Right lung (tissue), 5 donors: Measurements from ENCODE around the gene REX1BD. TPM values are rescaled to one million over a fixed set of nuclear protein-coding genes. Genes with fewer than 3 reads are reported as not detected.

Experiments
- DNase-seq, 2 donors: peaks; one replicate each; pipeline ENCODE4 v3.0.0-alpha.2; 2013
- polyA plus RNA-seq, 5 donors: library from polyadenylated mRNA; unstranded; fragments of 120-200 nt; gene quantifications; one replicate each; pipeline versions ENCODE4 v1.2.1 to v1.2.3, GENCODE V29; 2013; ENCODE audit warnings: inconsistent platforms in 1 of 5, low replicate concordance in 1 of 5; ENCODE audit not compliant: insufficient read length in 5 of 5, insufficient read depth in 1 of 5

The REX1BD gene
- polyA plus RNA-seq, 5 donors = 20.5 to 52.2 (median 24.2) TPM

DNA sequence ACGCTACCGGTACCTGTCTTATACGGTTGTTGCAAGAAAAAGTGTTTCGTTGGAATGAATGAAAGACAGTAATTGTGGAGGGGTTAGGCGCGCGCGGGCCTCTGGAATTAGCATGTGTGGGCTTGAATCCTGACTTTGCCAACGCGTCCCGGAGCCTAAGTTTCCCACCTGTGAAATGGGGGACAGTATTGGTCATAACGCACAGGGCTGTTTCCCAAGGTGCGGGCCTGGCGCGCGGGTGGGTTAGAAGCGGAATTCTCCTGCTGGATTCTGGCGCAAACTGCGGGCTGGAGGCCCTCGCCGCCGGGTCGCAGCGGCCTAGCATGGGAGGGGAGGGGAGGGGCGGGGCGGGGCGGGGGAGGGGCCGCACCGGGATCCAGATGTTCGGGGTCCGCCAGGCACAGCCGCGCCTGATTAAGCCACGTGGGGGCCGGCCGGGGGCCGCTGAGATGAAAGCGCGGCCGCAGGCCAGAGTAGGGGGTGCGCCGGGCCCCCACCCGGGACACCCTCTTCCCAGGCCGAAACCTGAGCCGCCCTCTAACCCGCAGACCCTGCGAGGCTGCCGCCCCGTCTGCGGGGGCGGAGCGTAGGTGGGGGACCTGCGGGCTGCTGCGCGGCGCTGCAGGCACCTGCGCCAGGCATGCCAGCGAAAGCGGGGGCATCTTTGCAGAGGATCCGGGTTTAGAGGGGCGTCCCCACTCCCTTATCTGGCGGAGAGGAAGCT, 22.9 kb downstream of the REX1BD start:
- no peak for DNase-seq

GRCh38 chr19:18612051-18612771, 23.6 kb downstream of the REX1BD start:
- no peak for DNase-seq

DNA sequence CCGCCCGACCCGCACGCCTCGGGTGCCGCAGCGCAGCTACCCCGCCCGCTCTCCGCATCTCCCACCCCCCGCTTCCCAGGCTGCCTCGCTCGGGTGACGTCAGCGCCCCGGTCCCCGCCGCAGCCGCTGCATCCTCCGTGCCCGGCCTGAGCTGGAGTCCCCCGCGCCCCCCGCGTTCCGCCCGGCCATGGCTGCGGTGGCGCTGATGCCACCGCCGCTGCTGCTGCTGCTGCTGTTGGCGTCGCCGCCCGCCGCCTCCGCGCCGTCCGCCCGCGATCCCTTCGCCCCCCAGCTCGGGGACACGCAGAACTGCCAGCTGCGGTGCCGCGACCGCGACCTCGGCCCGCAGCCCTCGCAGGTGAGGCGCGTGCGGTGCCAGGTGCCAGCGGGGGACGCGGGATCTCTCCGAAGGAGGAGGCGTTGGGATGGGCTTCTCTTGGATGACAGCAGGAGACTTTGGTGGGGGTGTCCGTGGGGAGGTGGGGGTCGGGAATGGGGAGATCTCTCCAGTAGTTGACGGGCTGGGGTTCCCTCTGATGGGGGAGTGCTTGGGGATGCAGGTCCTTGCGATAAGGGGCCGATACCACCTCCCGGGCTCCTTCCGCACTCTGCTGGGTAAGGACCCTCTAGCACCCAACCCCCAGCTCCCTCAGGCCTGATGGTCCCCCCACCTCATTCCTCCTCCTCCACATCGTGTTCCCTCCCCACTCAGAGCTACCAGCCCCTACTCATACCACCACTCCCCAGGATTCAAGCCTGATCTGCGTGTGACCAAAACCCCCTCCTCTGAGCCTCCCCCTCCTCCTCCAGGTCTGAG, 24.4 kb downstream of the REX1BD start, which contains the start of gene TMEM59L:
Gene TMEM59L, plus strand, starts transcription at position 99 of the 817 bp plus-strand sequence. Its CDS starts 89 bp downstream, at position 188.
- DNase-seq = no peak

GRCh38 chr19:18613589-18614234, 25.1 kb downstream of the REX1BD start:
- no peak for DNase-seq

DNA sequence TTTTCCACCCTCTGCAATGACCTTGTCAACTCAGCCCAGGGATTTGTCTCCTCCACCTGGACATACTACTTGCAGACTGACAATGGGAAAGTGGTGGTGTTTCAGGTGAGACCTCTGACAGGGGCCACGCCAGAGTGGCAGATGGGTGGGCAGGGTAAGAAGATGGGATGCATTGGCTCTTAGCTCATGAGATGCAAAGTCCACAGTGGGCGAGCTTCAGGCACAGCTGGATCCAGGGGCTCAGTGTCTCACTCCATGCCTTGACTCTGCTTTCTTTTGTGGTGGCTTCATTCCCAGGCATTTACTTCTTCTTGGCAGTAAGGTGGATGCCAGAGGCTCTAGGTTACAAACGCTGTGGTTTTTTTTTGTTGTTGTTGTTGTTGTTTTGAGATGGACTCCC, 27.4 kb downstream of the REX1BD start:
- DNase-seq = no peak

GRCh38 chr19:18617562-18617961, 29.0 kb downstream of the REX1BD start:
- no peak for DNase-seq

DNA sequence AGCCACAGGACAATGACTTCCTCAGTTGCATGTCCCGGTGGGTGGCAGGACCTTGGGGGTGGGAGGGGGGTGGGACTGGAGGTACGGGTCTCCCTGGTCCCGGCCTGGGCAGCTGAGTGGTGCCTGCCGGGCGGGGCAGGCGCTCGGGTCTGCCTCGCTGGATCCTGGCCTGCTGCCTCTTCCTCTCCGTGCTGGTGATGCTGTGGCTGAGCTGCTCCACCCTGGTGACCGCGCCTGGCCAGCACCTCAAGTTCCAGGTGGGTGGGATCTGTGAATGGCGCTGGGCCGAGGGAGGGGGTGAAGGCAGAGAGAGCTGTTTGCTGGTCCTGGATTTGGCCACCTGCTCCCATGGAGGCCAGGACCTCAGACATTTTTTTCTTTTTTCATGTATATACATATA, 29.6 kb downstream of the REX1BD start:
- DNase-seq = no peak

- no peak for DNase-seq
Measured at GRCh38 chr19:18620311-18620710, 31.7 kb downstream of the REX1BD start.

- no peak for DNase-seq
Measured at GRCh38 chr19:18620902-18621301, 32.3 kb downstream of the REX1BD start.

DNA sequence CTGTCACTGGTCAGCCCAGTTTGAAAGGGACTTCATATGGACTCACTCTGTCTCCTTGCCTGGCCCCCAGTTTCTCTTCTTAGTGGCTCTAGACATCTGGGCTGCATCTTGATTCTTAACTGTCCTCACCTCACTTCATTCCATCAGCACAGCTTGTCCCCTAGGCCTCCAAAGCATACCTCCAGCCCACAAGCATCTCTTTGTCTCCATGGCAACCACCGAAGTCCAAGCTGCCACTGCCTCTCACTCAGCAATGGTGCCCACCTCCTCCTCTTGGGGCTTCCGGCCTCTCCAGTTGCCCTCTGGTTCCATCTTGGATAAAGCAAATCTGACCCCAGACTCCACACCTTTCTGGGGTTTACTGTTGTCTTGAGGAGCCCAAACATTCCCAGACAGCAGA, 38.3 kb downstream of the REX1BD start:
- DNase-seq = no peak

DNA sequence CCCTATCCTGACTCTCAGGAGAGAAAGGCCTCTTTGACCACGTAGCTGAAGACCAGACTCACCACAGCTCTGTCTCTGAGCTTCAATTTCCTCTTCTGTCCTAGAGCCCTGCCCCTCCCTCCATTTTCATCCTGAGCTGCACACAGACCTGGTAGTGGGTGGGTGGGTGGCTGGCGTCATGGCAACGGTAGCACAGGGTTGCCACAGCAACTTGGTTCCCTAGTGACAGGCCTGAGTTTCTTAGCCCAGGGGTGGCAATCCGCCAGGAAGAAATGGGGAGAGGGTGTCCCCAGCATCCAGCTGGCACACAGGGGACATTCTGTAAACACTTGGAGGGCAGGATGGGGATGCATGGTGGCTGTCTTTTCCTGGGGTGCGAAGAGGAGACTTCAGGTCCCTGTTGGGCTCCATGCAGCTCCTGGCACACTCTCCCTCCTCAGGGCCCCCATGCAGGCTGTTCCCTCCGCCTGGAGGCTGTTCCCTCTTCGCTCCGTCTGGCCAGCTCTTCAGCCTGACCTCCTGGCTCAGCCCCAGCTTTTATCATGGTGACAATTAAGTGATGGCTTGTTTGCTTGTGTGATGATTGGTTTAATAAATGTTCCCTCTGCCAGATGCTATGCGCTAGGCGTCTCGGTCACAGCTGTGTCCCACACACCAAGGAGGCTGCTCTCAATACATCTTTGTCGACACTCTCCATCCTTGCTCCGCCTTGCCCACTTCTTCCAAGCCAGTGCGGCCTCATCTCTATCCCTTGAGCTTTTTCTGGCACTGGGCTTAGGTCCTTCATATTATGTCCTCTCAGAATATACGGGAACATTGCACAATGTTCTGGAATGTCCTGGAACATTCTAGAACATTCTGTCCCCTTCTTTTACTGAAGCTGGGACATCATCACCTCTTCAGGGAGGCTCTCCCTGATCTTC, 40.8 kb downstream of the REX1BD start:
- DNase-seq = no peak

DNA sequence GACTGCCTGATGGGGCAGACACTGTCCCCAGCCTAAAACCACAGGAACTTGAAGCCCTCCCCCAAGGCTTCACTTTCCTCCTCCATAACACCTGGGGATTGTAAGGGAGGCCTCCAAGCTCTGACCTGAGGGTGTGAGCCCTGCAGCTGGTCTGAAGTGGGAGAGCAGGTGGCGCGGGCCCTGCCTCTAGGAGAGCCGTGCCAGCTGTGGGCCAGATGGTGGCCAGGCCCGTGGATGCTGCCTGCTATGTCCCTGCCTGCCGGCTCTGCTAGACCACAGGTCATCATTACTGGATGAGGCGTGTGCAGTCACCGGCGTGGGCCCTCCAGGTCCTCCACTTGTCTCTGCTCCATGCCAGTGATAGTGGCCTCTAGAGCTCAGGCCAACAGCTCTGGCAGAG, 44.7 kb downstream of the REX1BD start:
- no peak for DNase-seq

DNA sequence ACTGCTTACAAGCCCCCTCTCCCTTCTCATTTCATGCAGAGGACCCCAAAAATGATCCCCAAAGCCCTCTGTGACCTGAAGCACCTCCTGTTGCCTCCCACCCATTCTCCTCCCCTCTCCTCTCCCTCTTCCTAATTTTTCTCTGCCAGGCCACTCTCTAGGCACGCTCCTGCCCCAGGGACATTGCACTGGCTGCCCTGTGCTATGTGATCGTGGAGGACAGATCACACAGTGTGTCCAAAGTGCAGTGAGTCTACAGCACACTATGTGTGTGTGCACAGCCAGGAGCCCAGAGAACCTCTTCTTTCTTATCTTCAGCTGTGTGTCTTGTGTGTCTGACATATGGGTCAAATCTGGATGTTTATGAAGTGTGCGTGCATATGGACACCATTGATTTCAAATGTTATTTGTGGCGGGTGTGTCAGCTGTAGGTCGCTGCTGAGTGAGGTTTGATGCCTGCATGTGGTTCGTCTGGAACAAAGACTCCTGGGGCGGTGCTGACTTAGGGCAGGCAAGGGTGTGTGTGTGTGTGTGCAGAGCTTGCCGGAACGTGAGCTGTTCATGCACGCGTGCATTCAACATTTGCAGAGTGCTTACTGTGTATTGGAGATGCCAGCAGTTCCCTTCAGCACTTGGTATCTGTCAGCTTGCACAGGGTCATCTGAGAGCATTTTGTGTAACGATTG, 46.2 kb downstream of the REX1BD start:
- no peak for DNase-seq

DNA sequence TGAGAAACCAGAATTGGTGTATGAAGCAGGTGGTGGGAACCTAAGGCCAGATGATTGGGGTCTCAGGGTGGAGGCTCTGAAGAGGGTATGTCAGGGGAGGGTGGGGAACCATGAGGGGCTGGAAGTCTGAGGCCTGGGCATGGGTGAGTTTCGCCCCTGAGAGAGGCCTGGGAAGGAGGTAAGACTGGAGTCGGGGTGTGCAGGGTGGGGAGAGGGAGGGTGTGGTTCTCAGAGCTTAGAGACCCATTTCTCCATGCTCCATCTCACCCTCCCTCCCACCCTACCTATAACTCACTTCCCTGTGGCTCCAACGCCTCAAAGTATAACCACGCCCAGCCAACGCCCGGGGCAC, 47.2 kb downstream of the REX1BD start:
- no peak for DNase-seq

DNA sequence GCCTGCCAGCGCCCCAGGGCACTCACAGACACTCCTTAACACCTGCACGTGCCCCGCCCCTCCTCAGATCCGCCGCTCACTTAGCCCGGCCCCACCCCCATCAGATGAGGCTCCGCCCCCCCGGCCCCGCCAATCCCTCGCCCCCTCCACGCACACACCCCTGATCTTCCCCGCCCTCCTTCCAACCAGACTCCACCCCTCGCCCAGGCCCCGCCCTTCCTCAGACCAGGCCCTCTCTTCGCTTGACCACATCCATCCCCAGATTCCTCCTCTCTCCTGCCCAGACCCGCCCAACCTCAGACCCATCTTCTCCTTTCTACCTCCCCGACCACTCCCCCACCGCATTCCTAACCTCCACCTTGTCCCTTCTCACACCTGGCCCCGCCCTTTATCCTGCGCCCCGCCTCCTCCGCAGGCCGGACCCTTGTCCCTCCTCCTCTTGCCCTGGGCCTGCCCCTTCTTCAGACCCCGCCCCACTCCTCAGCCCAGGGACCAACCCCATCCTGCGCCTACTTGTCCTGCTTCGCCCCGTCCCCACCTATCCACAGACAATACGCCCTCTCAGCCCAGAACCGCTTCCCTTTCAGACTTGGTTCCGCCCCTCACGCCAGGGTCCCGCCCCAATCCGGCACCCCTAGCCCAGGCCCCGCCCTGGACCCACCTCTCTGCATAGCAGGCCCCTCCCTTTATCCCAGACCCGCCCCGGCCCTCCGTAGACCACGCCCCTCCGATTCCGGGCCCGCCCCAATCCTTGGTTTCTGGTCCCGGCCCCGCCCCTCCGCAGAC, 47.8 kb downstream of the REX1BD start:
- peak; percentile 84 to 87 for DNase-seq

DNA sequence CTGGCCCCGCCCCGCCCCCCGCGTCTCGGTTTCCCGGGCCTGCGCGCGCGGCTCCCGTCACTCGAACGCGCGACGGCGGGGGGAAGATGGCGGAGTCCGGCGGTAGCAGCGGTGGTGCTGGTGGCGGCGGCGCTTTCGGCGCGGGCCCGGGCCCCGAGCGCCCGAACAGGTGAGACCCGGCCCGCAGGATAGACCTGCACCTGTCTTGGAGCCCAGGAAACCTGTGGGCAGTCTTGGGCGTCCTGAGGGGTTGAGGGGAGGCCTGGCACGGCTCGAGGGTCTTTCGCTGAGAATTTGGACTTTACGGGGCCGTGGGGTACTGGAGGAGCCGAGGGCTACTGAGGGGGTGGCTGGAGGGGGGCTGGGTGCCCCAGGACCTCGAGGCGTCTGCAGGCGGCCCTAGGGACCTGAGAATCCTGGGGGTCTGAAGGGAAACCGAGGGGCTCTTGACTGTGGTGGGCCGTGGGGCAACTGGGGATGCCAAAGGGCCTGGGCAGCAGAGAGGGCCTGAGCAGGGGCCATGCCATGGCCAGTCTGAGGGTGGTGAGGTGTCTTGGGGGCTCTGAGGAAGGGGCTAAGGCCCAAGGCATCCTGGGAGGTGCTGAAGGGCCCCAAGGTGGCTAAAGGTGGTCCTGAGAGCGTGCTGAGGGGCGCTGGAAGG, 48.5 kb downstream of the REX1BD start, which contains the start of gene KLHL26:
Gene KLHL26, plus strand, starts transcription at position 60 of the 661 bp plus-strand sequence. Its CDS starts 27 bp downstream, at position 87.
- DNase-seq = no peak

- no peak for DNase-seq
Measured at GRCh38 chr19:18637673-18638630, 49.4 kb downstream of the REX1BD start.
